GM23248 (cell line): ENCODE results near the gene HHIPL1. TPM values are rescaled to one million over a fixed set of nuclear protein-coding genes. Genes with fewer than 3 reads are reported as not detected.

Experiments
- DNase-seq: peaks from one replicate; pipeline ENCODE4 v3.0.0-alpha.2; 2015
- H2AFZ ChIP-seq: fragments of 200-600 bp; sonication (generic); 2 replicates; pipeline ENCODE4 v1.6.1; 2016; ENCODE audit warnings: antibody characterized with exemption
- H3F3A ChIP-seq: fragments of 200-600 bp; sonication (generic); 2 replicates; pipeline ENCODE4 v1.6.1; 2016; ENCODE audit warnings: mild to moderate bottlenecking, antibody characterized with exemption, mixed run types; ENCODE audit not compliant: insufficient read depth
- H3K27ac ChIP-seq: fragments of 200-600 bp; sonication (generic); 2 replicates; pipeline ENCODE4 v1.5.1; 2016; ENCODE audit warnings: mild to moderate bottlenecking
- H3K27me3 ChIP-seq: fragments of 200-600 bp; sonication (generic); replicated peaks from 2 replicates; pipeline ENCODE4 v1.6.1; 2016; ENCODE audit warnings: mild to moderate bottlenecking; ENCODE audit not compliant: insufficient read depth
- H3K36me3 ChIP-seq: fragments of 200-600 bp; sonication (generic); 2 replicates; pipeline ENCODE4 v1.6.1; 2016; ENCODE audit warnings: low read depth, mild to moderate bottlenecking
- H3K4me1 ChIP-seq: fragments of 200-600 bp; sonication (generic); 2 replicates; pipeline ENCODE4 v1.6.1; 2016; ENCODE audit warnings: mild to moderate bottlenecking; ENCODE audit not compliant: insufficient read depth
- H3K4me2 ChIP-seq: fragments of 200-600 bp; sonication (generic); one replicate; pipeline ENCODE4 v1.6.1; 2016; ENCODE audit warnings: mild to moderate bottlenecking; ENCODE audit not compliant: unreplicated experiment
- H3K4me3 ChIP-seq: fragments of 200-600 bp; sonication (generic); 2 replicates; pipeline ENCODE4 v1.5.1; 2016; ENCODE audit warnings: mild to moderate bottlenecking
- H3K79me2 ChIP-seq: fragments of 200-600 bp; sonication (generic); 2 replicates; pipeline ENCODE4 v1.6.1; 2016; ENCODE audit warnings: mild to moderate bottlenecking; ENCODE audit not compliant: insufficient read depth
- H3K9ac ChIP-seq: fragments of 200-600 bp; sonication (generic); 2 replicates; pipeline ENCODE4 v1.6.1; 2016; ENCODE audit warnings: mild to moderate bottlenecking
- H3K9me2 ChIP-seq: fragments of 200-600 bp; sonication (generic); 2 replicates; pipeline ENCODE4 v1.6.1; 2016; ENCODE audit warnings: mixed run types, mild to moderate bottlenecking, moderate library complexity; ENCODE audit not compliant: insufficient read depth
- H3K9me3 ChIP-seq: fragments of 200-600 bp; sonication (generic); one replicate; pipeline ENCODE4 v1.6.1; 2017; ENCODE audit warnings: low read depth
- H4K20me1 ChIP-seq: fragments of 200-600 bp; sonication (generic); 2 replicates; pipeline ENCODE4 v1.6.0; 2016; ENCODE audit not compliant: insufficient read depth
- EZH2 ChIP-seq: fragments of 200-600 bp; sonication (generic); IDR thresholded peaks from 2 replicates; pipeline ENCODE4 v1.6.1; 2018; ENCODE audit warnings: antibody characterized with exemption, mild to moderate bottlenecking; ENCODE audit not compliant: insufficient read depth, poor library complexity, severe bottlenecking
- EZH2phosphoT487 ChIP-seq: fragments of 200-600 bp; sonication (generic); IDR thresholded peaks from 2 replicates; pipeline ENCODE4 v1.6.1; 2018; ENCODE audit warnings: antibody characterized with exemption, moderate library complexity, mild to moderate bottlenecking, low read depth; ENCODE audit not compliant: insufficient read depth
- WGBS, 2 experiments: methylation state at CpG; one replicate each; pipeline ENCODE4 v1.1.6; 2015 to 2017; ENCODE audit warnings: low lambda C conversion rate in 2 of 2, low coverage in 1 of 2; ENCODE audit errors: missing lambda C conversion rate in 2 of 2; 5-methylcytosine and 5-hydroxymethylcytosine counted together
- in situ Hi-C: fragments of 300-500 bp; cut with MboI; formaldehyde crosslinking; loops from 2 replicates; pipeline ENCODE4 v1.15.0; 2020
- polyA plus RNA-seq: library from polyadenylated mRNA; unstranded; fragments of >200 nt; fragmentation: Nextera tagmentation; extraction: Ambion mirVana; gene quantifications from 2 replicates; pipeline ENCODE4 v1.2.1, GENCODE V29; 2016
- total RNA-seq: library from RNA; depleted of rRNA; stranded (reverse); fragments of >200 nt; shearing (Covaris generic); gene quantifications from 2 replicates; pipeline ENCODE4 v1.2.3, GENCODE V29; 2014

The HHIPL1 gene
- total and polyA plus RNA-seq, 2 experiments from 2014 or later = 6.5 to 11.3 TPM

DNA sequence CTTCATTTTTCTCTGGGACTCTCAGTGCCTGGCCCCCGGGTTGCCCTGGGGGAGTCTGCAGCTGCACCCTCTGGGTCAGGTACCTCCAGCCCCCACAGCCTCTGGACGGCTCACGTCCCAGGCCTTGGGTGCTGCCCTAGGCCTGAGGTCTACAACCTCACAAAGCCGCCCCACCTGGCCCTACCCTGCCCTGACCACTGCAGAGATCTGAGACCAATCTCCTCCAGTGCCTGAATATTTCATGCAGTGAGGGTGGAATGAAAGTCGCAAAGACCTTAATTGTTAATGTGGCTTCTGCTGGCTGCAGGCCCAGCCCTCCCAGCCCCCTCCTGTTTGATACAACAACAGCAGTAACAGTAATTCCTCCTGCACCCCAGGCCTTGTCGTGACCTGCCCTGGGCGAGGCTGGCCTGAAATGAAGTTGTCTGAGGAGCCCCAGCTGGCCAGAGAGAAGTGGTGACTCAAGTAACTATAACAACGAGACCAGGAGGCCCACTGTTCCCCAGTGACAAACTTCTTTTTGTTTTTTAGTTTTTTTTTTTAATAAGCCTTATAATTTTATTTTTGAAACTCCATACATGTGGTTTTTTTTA lies 32.1 kb upstream of the HHIPL1 start:
- Histone ChIP-seq H3K9me3 (no peaks in the 10 kb centered on the region), H3K36me3 (no peaks in the 10 kb centered on the region), H3K4me1 (peaks cover 10% of the 10 kb centered on the region; the same call in 1 of the 2 replicates), H3K79me2 (no peaks in the 10 kb centered on the region), H3K27ac (no peak overlapping the region), H4K20me1 (no peaks in the 10 kb centered on the region), H3K9ac (no peak overlapping the region), H3K9me2 (no peaks in the 10 kb centered on the region), H3F3A (no peaks in the 10 kb centered on the region), H3K27me3 (no peaks in the 10 kb centered on the region), H2AFZ (no peak overlapping the region), H3K4me2 (peak overlapping the region; percentile 1), H3K4me3 (no peak overlapping the region)
- in situ Hi-C loops = no loop called here
- peak; percentile 80 for DNase-seq
- no peak for TF ChIP-seq EZH2
- 67 to 68% methylated on average over 7 to 8 of the region's 8 CpGs for WGBS, 2 experiments

DNA sequence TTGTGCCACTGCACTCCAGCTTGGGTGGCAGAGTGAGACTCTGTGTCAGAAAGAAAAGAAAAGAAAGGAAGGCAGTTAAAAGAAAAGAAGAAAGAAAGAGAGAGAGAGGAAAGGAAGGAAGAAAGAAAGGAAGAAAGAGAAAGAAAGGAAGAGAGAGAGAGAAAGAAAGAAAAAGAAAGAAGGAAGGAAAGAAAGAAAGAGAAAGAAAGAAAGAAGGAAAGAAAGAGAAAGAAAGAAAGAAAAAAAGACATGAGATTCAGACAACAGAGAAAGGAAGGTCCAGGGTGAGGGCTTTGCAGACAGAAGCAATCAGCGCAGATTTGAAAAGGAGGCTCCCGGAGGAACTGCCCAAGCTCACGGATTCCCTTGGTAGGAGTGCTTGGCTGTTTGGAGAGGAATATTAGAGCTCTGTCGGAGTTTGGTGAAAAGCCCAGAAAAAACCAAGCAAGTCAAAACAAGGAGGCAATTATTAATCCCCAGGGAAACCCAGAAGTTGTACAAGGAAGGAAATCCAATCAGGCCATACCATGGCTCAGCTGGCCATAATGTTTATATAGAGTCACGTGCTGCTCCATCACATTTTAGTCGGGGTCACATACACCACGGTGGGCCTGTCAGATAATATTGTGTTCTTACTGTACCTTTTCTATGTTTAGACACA lies 29.3 kb upstream of the HHIPL1 start:
- no peaks in the 10 kb centered on the region for H3K79me2 ChIP-seq
- no peak for TF ChIP-seq EZH2
- no peak for TF ChIP-seq EZH2phosphoT487
- no peak overlapping the region for H3K27ac ChIP-seq
- H3K4me1 ChIP-seq = peaks cover 22% of the 10 kb centered on the region
- no peaks in the 10 kb centered on the region for H3K9me3 ChIP-seq
- WGBS, 2 experiments = 53 to 60% methylated on average over 7 of the region's 7 CpGs
- H3K4me2 ChIP-seq = no peak overlapping the region
- no peak for DNase-seq
- H3K36me3 ChIP-seq = no peaks in the 10 kb centered on the region
- no peak overlapping the region for H3K9ac ChIP-seq
- H3F3A ChIP-seq = no peaks in the 10 kb centered on the region
- no peaks in the 10 kb centered on the region for H3K27me3 ChIP-seq
- H3K4me3 ChIP-seq = no peak overlapping the region
- in situ Hi-C loops = no loop called here
- H2AFZ ChIP-seq = no peak overlapping the region
- H4K20me1 ChIP-seq = no peaks in the 10 kb centered on the region
- no peaks in the 10 kb centered on the region for H3K9me2 ChIP-seq

DNA sequence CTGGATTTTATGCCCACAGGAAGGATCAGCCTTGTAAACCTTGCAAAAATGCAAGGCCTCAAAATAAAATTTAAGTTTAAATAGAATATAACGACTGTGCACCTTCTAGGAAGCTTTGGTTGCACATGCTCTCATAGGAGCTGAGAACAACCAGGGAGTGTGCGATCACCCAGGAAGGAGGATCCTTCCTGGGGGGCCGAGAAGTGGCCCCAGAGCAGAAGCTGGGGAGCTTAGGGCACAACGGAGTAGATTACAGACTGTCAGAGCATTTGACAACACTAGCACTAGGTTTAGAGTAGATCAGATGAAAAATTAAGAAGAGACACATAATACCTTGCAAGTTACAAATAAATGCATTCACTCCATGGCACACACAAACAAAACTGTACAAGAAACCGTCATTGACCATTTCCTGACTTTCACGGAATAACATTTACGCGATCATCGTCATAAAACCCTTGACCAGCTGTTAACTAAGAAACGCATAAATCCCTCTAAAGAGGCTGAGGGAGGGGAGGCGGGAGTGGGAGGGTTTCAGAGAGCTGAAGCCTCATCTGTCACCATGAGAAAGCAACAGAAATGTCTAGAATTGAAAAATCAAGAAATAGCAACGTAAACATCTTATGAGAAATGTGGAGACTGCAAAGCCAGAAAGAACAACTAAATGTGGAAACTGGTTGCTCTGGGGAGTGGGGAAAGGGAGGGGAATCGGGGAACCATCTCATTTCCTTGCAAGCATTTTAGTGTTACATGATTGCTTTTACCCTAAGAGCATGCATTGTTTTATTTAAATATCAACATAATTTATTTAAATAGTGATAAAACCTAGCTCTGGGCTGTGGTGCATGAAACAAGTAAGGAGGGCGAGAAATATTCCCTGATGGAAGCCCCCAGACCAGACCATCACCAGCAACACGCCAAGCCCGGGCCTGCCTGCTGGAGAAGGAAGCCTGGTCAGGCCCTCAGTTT lies 27.8 kb upstream of the HHIPL1 start:
- in situ Hi-C loops = no loop called here
- DNase-seq = no peak
- WGBS, 2 experiments = 67 to 72% methylated on average over 16 of the region's 16 CpGs

More for the DNA sequence above, 27.8 kb upstream of the HHIPL1 start:
- H3K79me2 ChIP-seq = no peaks in the 10 kb centered on the region
- H3F3A ChIP-seq = peaks cover 4% of the 10 kb centered on the region; the same call in 1 of the 2 replicates
- H3K27me3 ChIP-seq = no peaks in the 10 kb centered on the region
- TF ChIP-seq EZH2phosphoT487 = no peak
- no peak for TF ChIP-seq EZH2
- H3K9ac ChIP-seq = no peak overlapping the region
- H2AFZ ChIP-seq = no peak overlapping the region
- peaks cover 27% of the 10 kb centered on the region for H3K4me1 ChIP-seq
- no peaks in the 10 kb centered on the region for H3K36me3 ChIP-seq
- no peaks in the 10 kb centered on the region for H4K20me1 ChIP-seq
- H3K27ac ChIP-seq = no peak overlapping the region
- H3K9me3 ChIP-seq = no peaks in the 10 kb centered on the region
- no peak overlapping the region for H3K4me3 ChIP-seq
- no peak overlapping the region for H3K4me2 ChIP-seq
- H3K9me2 ChIP-seq = no peaks in the 10 kb centered on the region
